H1 (cell line): ENCODE measurements around the gene PLSCR5.

Experiments
- EZH2 ChIP-seq: fragments of 200-600 bp; sonication (generic); IDR thresholded peaks from 2 replicates; pipeline ENCODE4 v1.7.1; 2012; ENCODE audit warnings: low read depth, mild to moderate bottlenecking, moderate library complexity, low read length, inconsistent platforms; ENCODE audit not compliant: severe bottlenecking
- FOSL1 ChIP-seq: IDR thresholded peaks from 2 replicates; pipeline ENCODE4 v1.6.1; 2011; ENCODE audit warnings: mild to moderate bottlenecking, low read depth, low read length, moderate library complexity; ENCODE audit not compliant: insufficient read depth
- MAFK ChIP-seq: IDR thresholded peaks from 2 replicates; pipeline ENCODE4 v1.6.1; 2012; ENCODE audit warnings: low read depth, mild to moderate bottlenecking, improper control_type of control experiment, low read length
- POLR2AphosphoS5 ChIP-seq: IDR thresholded peaks from 2 replicates; pipeline ENCODE4 v1.6.1; 2011; ENCODE audit warnings: low read depth, low read length
- SP1 ChIP-seq: IDR thresholded peaks from 2 replicates; pipeline ENCODE4 v1.6.1; 2011; ENCODE audit warnings: low read depth, low read length
- TF ChIP-seq, protein P1 (sequence below), 3 experiments: IDR thresholded peaks; 1 replicate in 2 of 3; 2 replicates in 1 of 3; pipeline versions ENCODE4 v1.5.1 to v1.6.1; 2011; ENCODE audit warnings: low read length in 3 of 3, mild to moderate bottlenecking in 3 of 3, inconsistent platforms in 2 of 3, low read depth in 1 of 3, moderate library complexity in 1 of 3; ENCODE audit not compliant: insufficient read depth in 1 of 3; ENCODE audit errors: control extremely low read depth in 1 of 3

DNA sequence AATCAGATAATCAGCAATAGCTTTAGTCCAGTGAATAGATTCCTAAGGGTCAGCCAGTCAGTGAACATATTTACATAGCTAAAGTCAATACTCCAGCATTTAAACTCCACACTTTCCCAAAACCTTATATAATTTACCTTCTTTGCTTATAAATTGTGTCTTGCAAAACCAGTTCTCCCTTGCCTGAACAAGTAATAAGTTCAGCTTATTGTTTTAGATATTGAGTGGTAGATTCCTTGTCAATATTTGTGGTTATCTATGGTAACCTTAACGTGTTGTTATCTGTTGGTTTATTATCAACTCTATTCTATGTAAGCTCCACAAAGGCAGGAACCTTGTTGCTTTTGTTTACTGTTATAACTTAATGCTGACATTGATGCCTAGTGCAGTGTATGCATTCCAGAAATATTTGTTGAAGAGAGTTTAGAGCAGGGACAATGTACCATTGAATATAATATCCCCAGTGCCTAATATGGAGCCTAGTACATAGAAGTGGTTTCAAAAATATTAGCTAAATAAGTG is 24.0 kb downstream of the PLSCR5 start:
- no peak for TF ChIP-seq MAFK
- TF ChIP-seq EZH2: no peak
- no peak for TF ChIP-seq POLR2AphosphoS5
- no peak for TF ChIP-seq FOSL1
- TF ChIP-seq, protein P1, sequence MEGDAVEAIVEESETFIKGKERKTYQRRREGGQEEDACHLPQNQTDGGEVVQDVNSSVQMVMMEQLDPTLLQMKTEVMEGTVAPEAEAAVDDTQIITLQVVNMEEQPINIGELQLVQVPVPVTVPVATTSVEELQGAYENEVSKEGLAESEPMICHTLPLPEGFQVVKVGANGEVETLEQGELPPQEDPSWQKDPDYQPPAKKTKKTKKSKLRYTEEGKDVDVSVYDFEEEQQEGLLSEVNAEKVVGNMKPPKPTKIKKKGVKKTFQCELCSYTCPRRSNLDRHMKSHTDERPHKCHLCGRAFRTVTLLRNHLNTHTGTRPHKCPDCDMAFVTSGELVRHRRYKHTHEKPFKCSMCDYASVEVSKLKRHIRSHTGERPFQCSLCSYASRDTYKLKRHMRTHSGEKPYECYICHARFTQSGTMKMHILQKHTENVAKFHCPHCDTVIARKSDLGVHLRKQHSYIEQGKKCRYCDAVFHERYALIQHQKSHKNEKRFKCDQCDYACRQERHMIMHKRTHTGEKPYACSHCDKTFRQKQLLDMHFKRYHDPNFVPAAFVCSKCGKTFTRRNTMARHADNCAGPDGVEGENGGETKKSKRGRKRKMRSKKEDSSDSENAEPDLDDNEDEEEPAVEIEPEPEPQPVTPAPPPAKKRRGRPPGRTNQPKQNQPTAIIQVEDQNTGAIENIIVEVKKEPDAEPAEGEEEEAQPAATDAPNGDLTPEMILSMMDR (IDR thresholded peaks at IDR 0.05; ENCODE audit: control extremely low read depth in 1 of 3, insufficient read depth in 1 of 3, low read depth in 1 of 3, low read length in 3 of 3): no peak
- TF ChIP-seq SP1: no peak
